Endothelial cell of hepatic sinusoid (primary cell): ENCODE data around the gene KLK8.

Experiments
- in situ Hi-C: cut with HindIII; loops from 2 replicates; pipeline ENCODE4 v1.10.0; 2017; ENCODE audit warnings: low sequenced_read_pairs

Gene KLK8

DNA sequence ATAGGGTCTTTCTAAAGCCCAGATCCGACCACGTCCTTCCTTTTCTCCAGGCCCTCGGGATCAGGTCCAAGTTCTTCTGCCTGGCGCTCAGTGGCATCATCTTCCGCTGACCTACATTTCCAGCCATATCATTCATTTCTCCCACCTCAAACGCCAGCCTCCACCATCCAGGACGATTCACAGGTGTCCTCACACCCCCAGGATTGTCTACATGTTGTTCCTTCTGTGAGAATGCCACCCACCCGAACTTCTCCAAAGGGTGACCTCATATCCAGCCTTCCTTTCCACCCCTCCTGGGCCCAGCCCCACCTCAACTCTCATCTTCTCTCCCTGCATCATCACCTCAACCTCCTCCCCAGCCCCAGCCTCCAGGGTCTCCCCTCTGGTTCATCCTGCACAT, 43.8 kb downstream of the KLK8 start:
- in situ Hi-C loops: no loop called here

DNA sequence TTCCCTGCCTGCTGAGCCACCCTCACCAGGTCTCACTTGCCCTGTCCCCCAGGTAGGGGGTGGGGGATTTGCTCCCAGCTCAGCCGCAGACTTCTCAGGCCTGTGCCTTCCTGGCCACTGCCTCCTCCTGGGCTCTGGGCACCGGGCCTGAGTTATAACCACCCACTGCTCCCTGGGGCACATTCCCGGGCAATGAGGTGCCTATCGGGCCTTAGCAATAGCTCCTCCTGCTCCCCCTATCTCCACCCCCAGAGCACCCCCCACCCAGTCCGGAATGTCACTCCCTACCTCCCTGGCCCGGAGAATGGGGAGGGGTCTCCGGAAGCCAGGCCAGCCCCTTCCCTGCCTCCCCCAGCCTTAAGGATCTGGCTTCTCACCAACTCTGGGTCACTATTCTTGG, 48.5 kb downstream of the KLK8 start, which contains the start of gene KLK5:
KLK5 (minus strand) TSS at position 129 of the 400 bp plus-strand sequence. CDS start 381 bp downstream, outside the sequence.
- in situ Hi-C loops: no loop called here

DNA sequence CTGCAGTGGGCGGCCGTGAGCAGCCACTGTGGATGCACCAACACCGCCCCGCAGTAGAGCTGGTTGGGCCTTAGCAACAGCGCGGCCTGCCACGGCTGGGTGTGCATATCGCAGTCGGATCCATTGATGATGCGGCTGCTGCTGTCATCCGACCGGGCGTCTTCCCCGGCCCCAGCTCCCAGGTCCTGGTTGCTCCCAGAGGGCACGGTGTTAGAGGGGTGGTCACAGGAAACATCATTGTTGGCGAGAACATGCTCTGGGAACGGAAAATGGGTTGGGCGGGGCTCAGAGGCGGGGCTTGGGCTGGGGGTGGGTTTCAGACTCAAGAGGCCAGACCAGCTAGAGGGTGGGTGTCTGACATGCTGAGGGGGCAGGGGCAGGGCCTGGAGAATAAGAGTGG, 51.5 kb downstream of the KLK8 start:
- in situ Hi-C loops: no loop called here

DNA sequence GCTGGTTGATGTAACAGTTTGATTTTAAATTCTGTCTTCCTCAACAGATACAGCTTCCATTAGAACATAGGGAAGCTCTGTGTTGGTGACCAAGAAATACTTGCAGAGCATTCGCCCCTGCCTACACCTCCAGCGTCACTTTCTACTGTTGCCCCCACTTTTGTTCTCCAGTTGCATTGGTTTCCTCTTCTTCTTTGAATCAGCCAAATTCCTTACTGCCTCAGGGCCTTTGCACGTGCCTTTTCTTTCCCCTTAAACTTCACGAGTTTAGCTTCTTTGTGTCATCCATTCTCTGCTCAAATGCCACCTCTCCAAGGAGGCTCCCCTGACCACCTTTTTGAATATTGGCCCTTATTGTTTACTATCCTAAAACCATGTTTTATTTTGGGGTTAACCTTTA, 54.3 kb downstream of the KLK8 start:
- in situ Hi-C loops: no loop called here
